ENCODE data around the gene SYNDIG1.

GRCh38 chr20:24580006-24580405, 110.6 kb downstream of the SYNDIG1 start:
- TF ChIP-seq CTCF (IDR thresholded peaks at IDR 0.05) (no peak), POLR2A (IDR thresholded peaks at IDR 0.05) (no peak)

All from body of pancreas (tissue), 4 donors.